SU-DHL-6 (cell line): ENCODE data around the gene MTMR2.

Experiments used
- H2AFZ ChIP-seq: fragments of 200-600 bp; sonication (generic); 2 replicates; pipeline ENCODE4 v1.6.1; 2014; ENCODE audit warnings: low read depth, mild to moderate bottlenecking, moderate library complexity, mixed read lengths, antibody characterized with exemption, low read length; ENCODE audit not compliant: severe bottlenecking
- H3F3A ChIP-seq: fragments of 200-600 bp; shearing (Covaris generic); 2 replicates; pipeline ENCODE4 v1.6.0; 2016; ENCODE audit warnings: antibody characterized with exemption, mild to moderate bottlenecking; ENCODE audit not compliant: insufficient read depth
- H3K27ac ChIP-seq: fragments of 200-600 bp; sonication (generic); 2 replicates; pipeline ENCODE4 v1.5.1; 2016; ENCODE audit warnings: low read depth, mild to moderate bottlenecking, low read length, moderate library complexity, mixed read lengths
- H3K27me3 ChIP-seq: fragments of 200-600 bp; sonication (generic), shearing (Covaris generic); 2 replicates; pipeline ENCODE4 v1.6.0; 2014; ENCODE audit warnings: mild to moderate bottlenecking, low read length
- H3K36me3 ChIP-seq: fragments of 200-600 bp; sonication (generic); 2 replicates; pipeline ENCODE4 v1.6.1; 2014; ENCODE audit warnings: mild to moderate bottlenecking, low read length, mixed read lengths
- H3K4me2 ChIP-seq: fragments of 300-600, 200-600 bp; shearing (Covaris generic), sonication (generic); 2 replicates; pipeline ENCODE4 v1.6.0; 2014; ENCODE audit warnings: low read length, low read depth, mild to moderate bottlenecking; ENCODE audit not compliant: poor library complexity, severe bottlenecking
- H3K4me3 ChIP-seq: fragments of 200-600 bp; sonication (generic); 2 replicates; pipeline ENCODE4 v1.5.1; 2014; ENCODE audit warnings: antibody characterized with exemption, low read length, mild to moderate bottlenecking, mixed read lengths; ENCODE audit not compliant: insufficient read depth, poor library complexity, severe bottlenecking
- H3K79me2 ChIP-seq: fragments of 200-600 bp; sonication (generic); 2 replicates; pipeline ENCODE4 v1.6.1; 2014; ENCODE audit warnings: mild to moderate bottlenecking, low read length, moderate library complexity; ENCODE audit not compliant: insufficient read depth
- H3K9ac ChIP-seq: fragments of 200-600 bp; sonication (generic); 2 replicates; pipeline ENCODE4 v1.7.0; 2014; ENCODE audit warnings: mild to moderate bottlenecking, low read length
- H3K9me2 ChIP-seq: fragments of 200-600 bp; sonication (generic); replicated peaks from 2 replicates; pipeline ENCODE4 v1.6.1; 2014; ENCODE audit warnings: low read length; ENCODE audit not compliant: insufficient read depth
- H3K9me3 ChIP-seq: fragments of 200-600 bp; sonication (generic); 2 replicates; pipeline ENCODE4 v1.6.1; 2014; ENCODE audit warnings: low read length, mixed read lengths; ENCODE audit not compliant: insufficient read depth
- H4K20me1 ChIP-seq: fragments of 200-600 bp; sonication (generic); 2 replicates; pipeline ENCODE4 v1.6.1; 2014; ENCODE audit warnings: low read depth, mild to moderate bottlenecking, antibody characterized with exemption, low read length, moderate library complexity, mixed read lengths
- CTCF ChIP-seq: fragments of 200-600 bp; sonication (generic); IDR thresholded peaks from one replicate; pipeline ENCODE4 v1.5.1; 2017; ENCODE audit warnings: antibody characterized with exemption, mild to moderate bottlenecking, low read length, moderate library complexity; ENCODE audit not compliant: insufficient read depth, poor library complexity, severe bottlenecking
- EZH2phosphoT487 ChIP-seq: fragments of 200-600 bp; sonication (generic), shearing (Covaris generic); conservative IDR thresholded peaks from 2 replicates; pipeline ENCODE4 v1.6.1; 2018; ENCODE audit warnings: mild to moderate bottlenecking, antibody characterized with exemption, low read length, moderate library complexity, mixed read lengths

The MTMR2 gene

GRCh38 chr11:95933594-95933993 is 9.7 kb upstream of the MTMR2 start:
- no peaks in the 10 kb centered on the region for H3K9me3 ChIP-seq
- no peaks in the 10 kb centered on the region for H3F3A ChIP-seq
- no peak for TF ChIP-seq CTCF
- TF ChIP-seq EZH2phosphoT487: no peak
- H2AFZ ChIP-seq: no peak overlapping the region
- H3K9ac ChIP-seq: no peak overlapping the region
- no peaks in the 10 kb centered on the region for H3K27me3 ChIP-seq
- H3K36me3 ChIP-seq: no peaks in the 10 kb centered on the region
- H3K4me2 ChIP-seq: no peak overlapping the region
- H4K20me1 ChIP-seq: no peaks in the 10 kb centered on the region
- H3K79me2 ChIP-seq: no peaks in the 10 kb centered on the region
- no peak overlapping the region for H3K4me3 ChIP-seq
- no peak overlapping the region for H3K27ac ChIP-seq
- no peaks in the 10 kb centered on the region for H3K9me2 ChIP-seq

GRCh38 chr11:95931916-95932315 is 8.0 kb upstream of the MTMR2 start:
- no peaks in the 10 kb centered on the region for H3K27me3 ChIP-seq
- no peaks in the 10 kb centered on the region for H4K20me1 ChIP-seq
- no peaks in the 10 kb centered on the region for H3K79me2 ChIP-seq
- H3K9me2 ChIP-seq: no peaks in the 10 kb centered on the region
- H3K9me3 ChIP-seq: no peaks in the 10 kb centered on the region
- H2AFZ ChIP-seq: no peak overlapping the region
- no peaks in the 10 kb centered on the region for H3K36me3 ChIP-seq
- H3K9ac ChIP-seq: no peak overlapping the region
- no peak overlapping the region for H3K27ac ChIP-seq
- H3K4me3 ChIP-seq: no peak overlapping the region
- TF ChIP-seq CTCF: no peak
- TF ChIP-seq EZH2phosphoT487: no peak
- H3K4me2 ChIP-seq: no peak overlapping the region
- no peaks in the 10 kb centered on the region for H3F3A ChIP-seq

- no peaks in the 10 kb centered on the region for H4K20me1 ChIP-seq
- H3K9me3 ChIP-seq: no peaks in the 10 kb centered on the region
- no peak overlapping the region for H3K4me3 ChIP-seq
- no peaks in the 10 kb centered on the region for H3K27me3 ChIP-seq
- no peak for TF ChIP-seq CTCF
- no peak for TF ChIP-seq EZH2phosphoT487
- H3K79me2 ChIP-seq: no peaks in the 10 kb centered on the region
- no peak overlapping the region for H3K4me2 ChIP-seq
- H3K9ac ChIP-seq: no peak overlapping the region
- no peak overlapping the region for H2AFZ ChIP-seq
- no peaks in the 10 kb centered on the region for H3F3A ChIP-seq
- no peak overlapping the region for H3K27ac ChIP-seq
- no peaks in the 10 kb centered on the region for H3K36me3 ChIP-seq
- H3K9me2 ChIP-seq: no peaks in the 10 kb centered on the region
These were observed 7.0 kb upstream of the MTMR2 start for GRCh38 chr11:95930948-95931347.
